Measurements from ENCODE around the gene CFAP77. TPM values are rescaled to one million over a fixed set of nuclear protein-coding genes. Genes with fewer than 3 reads are reported as not detected.

CFAP77 gene
- total RNA-seq, 1 donor from 2014 or later = not detected

DNA sequence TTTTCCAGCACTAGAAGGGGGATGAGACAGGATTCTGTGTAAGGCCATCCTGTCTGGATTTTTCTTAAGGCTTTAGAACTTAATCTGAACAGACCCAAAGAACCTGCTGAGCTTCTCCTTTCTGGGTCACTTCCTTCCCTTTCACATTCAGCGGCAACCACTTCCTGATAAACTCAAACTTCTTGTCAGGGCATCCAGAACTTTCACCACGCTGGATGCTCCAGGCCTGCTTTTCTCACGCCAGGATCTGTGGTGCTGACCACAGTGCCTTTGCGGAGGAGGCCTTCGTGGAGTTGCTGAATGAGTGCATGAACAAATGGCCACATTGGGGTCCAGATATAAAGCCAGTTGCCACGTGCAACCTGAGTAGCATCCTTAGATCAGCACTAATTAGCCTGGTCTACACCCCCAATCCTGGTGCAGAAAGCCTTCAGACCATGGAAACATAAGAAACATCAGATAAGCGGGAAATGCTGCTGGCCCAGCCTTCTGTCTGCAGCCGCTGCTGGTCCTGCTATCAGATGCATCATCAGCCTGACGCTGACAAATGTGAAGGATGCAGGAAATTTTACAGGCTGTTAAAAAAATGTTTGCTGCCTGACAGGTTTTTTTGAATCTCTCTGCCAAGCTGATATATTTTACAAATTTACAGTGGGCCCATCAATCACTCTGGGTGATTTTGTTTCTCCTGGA, 97.1 kb downstream of the CFAP77 start:
- intact Hi-C loops (cut with micrococcal nuclease) = loop anchor here (2.0 to 5.0 kb wide), 2 partner anchors 95 to 294 kb away; partner anchors contain the start of gene CFAP77
- no peaks in the 10 kb centered on the region for H3K36me3 Mint-ChIP-seq (ENCODE audit: low read depth)
- no peak overlapping the region for H3K4me3 Mint-ChIP-seq (ENCODE audit: low read depth)
- peaks cover 4% of the 10 kb centered on the region for H3K27me3 Mint-ChIP-seq (ENCODE audit: low read depth)
- H3K9me3 Mint-ChIP-seq = no peaks in the 10 kb centered on the region
- no peak for DNase-seq (ENCODE audit: low spot score)
- H3K4me1 Mint-ChIP-seq (ENCODE audit: low read depth) = peaks cover 8% of the 10 kb centered on the region
- no peak overlapping the region for H3K27ac Mint-ChIP-seq

DNA sequence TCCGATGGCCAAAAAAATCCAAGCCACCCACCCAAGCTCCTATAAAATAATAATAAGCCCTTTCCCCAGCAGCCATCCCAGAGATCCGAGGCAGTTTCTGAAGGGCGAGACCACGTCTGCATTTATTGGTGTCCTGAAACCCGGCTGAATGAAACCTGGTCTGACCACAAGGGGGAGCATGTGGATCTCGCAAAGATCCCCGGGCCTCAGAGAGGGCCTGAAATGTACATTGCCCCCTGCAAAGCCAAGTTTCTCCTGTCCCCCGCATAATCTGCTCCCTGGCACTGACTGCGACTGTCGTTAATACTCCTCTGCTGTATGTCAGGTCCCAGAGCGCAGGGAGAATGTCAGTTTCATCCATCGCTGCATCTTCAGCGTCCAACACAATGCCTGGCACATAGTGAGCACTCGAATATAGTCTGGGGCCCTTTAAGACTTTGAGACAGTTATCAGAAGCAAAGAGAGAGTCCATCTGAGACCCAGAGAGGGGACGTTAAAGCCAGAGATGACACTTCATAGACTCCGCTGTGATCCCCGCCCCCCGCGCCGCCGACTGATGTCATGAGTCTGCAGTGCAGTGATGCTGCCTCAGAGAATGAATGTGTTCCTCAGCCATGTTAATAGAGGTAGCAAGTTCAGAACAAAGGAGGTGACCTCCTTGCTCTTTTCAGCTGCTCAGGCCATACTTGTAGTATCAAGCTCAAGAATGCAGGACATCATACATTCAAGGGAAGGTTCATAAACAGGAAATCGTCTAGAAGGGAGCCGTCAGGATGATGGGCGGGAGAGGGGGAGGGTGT, 97.9 kb downstream of the CFAP77 start:
- intact Hi-C loops (cut with micrococcal nuclease) = loop anchor here (2.0 to 5.0 kb wide), 2 partner anchors 96 to 293 kb away; partner anchors contain the start of gene CFAP77
- Mint-ChIP-seq H3K27ac (no peak overlapping the region), H3K4me1 (ENCODE audit: low read depth) (peaks cover 8% of the 10 kb centered on the region), H3K4me3 (ENCODE audit: low read depth) (no peak overlapping the region), H3K9me3 (no peaks in the 10 kb centered on the region), H3K27me3 (ENCODE audit: low read depth) (peaks cover 4% of the 10 kb centered on the region), H3K36me3 (ENCODE audit: low read depth) (no peaks in the 10 kb centered on the region)
- DNase-seq (ENCODE audit: low spot score) = peak; percentile 48

DNA sequence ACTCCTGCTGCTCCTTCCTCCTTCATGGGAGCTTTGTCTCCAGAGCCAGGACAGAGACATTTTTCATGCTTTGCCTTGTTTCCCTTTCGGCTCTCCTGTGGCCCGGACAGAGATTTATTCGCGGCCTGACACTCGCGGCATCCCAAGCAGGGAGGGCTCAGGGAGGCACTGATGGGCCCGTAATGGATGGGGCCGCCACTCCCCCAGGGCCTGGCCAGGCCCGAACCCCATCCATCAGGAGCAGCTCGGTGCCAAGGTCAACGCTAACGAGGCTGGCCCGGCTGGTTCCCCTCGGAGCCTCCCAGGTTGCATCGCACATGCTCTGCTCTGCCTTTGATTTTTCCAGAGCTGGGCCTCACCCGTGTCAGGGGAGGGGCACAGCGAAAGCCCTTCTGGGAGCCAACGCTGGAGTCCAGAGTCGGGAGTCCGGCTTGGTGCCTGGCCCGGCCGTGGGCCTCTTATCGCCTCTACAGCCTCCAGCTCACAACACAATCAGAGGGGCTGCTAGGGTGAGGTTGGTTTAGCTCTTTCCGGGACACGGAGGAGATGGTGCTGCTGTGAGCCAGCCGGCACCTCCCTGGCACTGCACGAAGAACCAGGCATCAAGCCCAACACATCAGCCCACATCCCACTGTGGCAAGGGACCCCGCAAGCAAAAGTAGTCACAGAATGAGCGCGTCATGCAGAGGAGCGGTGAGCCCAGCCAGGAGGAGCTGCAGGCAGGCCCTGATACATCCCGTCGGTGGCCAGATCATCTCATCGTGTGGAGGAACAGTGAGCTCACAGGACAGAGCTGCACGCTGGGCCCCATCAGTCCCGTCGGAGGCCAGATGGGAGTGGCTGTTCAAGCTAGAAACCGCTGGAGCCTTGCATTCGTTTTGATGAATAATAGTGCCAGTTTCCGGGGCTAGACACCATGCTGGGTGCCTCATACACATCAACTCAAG, 100.2 kb downstream of the CFAP77 start:
- Mint-ChIP-seq H3K27me3 (ENCODE audit: low read depth) (peaks cover 4% of the 10 kb centered on the region), H3K36me3 (ENCODE audit: low read depth) (no peaks in the 10 kb centered on the region), H3K27ac (no peak overlapping the region), H3K9me3 (no peaks in the 10 kb centered on the region), H3K4me1 (ENCODE audit: low read depth) (peaks cover 8% of the 10 kb centered on the region), H3K4me3 (ENCODE audit: low read depth) (no peak overlapping the region)
- intact Hi-C loops (cut with micrococcal nuclease) = loop anchor here (5.0 kb wide), 1 partner anchor 98 kb away; the partner anchor contains the start of gene CFAP77
- no peak for DNase-seq (ENCODE audit: low spot score)

DNA sequence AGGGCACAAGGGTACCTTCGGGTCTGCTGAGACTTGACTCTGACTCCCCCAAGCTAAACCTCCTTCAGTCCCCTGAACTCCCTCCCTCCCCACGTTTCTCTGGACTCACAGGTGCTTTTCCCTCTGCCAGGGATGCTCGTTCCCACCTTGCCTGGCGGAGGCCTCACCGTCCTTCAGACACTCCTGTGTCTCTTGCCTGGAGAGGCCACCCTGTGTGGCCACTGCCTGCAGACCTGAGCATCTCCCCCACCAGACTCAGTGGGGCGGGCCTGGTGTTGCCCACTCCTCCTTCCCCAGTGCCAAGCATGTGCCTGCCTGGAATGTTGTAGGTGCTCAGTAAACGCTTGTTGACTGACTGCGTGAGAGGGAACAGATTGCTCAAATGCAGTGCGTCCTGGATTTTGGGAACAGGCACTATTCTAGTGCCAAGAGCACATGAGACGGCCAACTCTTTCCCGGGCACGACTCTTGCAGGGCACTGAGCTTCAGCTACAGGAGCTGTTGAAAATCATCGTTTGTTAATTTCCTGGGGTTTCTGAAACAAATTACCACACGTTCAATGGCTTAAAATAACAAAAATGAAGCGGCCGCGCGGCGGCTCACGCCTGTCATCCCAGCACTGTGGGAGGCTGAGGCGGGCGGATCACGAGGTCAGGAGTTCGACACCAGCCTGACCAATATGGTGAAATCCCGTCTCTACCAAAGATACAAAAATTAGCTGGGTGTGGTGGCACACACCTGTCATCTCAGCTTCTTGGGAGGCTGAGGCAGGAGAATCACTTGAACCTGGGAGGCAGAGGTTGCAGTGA, 101.4 kb downstream of the CFAP77 start:
- peaks cover 6% of the 10 kb centered on the region for H3K27me3 Mint-ChIP-seq (ENCODE audit: low read depth)
- no peak overlapping the region for H3K4me3 Mint-ChIP-seq (ENCODE audit: low read depth)
- no peaks in the 10 kb centered on the region for H3K36me3 Mint-ChIP-seq (ENCODE audit: low read depth)
- DNase-seq (ENCODE audit: low spot score) = no peak
- no peaks in the 10 kb centered on the region for H3K9me3 Mint-ChIP-seq
- intact Hi-C loops (cut with micrococcal nuclease) = no loop called here
- H3K4me1 Mint-ChIP-seq (ENCODE audit: low read depth) = peaks cover 8% of the 10 kb centered on the region
- no peak overlapping the region for H3K27ac Mint-ChIP-seq

DNA sequence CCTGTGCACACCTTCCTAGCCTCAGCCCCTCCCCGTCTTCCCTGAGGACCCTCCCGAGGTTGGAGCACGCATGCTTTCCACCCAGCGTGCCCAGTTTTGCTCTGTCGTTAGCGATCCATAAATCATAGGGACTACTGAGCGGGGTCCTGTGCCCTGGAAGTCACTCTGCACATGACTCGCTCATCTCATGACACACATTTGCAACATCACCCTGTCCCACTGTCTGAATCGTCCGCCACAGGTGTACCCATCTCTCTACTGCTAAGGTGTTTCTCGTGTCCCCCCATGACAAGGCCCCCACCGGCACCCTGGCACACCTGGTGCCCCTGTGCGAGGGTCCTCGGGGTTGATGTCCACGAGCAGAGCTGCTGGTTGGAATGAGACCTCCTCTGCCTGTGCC, 103.4 kb downstream of the CFAP77 start:
- Mint-ChIP-seq H3K9me3 (no peaks in the 10 kb centered on the region), H3K36me3 (ENCODE audit: low read depth) (no peaks in the 10 kb centered on the region), H3K4me3 (ENCODE audit: low read depth) (no peak overlapping the region), H3K27ac (no peak overlapping the region), H3K27me3 (ENCODE audit: low read depth) (peaks cover 2% of the 10 kb centered on the region), H3K4me1 (ENCODE audit: low read depth) (no peaks in the 10 kb centered on the region)
- intact Hi-C loops (cut with micrococcal nuclease) = no loop called here
- no peak for DNase-seq (ENCODE audit: low spot score)

DNA sequence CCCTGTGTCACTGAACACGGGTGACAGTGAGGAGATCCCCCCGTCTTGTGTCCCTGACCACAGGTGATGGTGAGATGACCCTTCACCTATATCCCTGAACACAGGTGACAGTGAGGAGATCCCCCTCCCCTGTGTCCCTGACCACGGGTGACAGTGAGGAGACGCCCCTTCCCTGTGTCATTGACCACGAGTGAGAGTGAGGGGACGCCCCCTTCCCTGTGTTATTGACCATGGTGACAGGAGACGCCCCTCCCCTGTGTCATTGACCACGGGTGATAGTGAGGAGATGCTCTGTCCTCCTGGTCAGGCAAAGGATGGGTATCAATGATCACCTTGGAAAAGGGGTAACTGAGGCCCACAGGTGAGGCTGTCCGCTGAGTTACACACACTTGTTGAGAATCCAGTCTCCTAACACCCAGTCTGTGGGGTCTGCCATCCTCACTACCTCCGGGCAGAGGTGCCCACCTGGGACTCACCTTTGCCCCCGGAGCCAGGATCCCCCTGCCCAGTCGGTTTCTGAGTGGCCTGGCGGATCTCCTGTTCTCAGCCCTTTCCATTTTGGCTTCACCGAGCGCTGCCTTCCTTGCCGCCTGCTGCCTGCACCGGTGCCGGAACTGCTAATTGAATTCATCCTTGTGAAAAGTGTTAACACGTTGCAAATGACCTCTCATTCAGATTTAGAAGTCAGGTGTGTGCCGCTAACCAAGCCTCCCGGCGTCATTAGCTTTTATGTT, 104.2 kb downstream of the CFAP77 start:
- Mint-ChIP-seq H3K4me1 (ENCODE audit: low read depth) (no peaks in the 10 kb centered on the region), H3K36me3 (ENCODE audit: low read depth) (no peaks in the 10 kb centered on the region), H3K4me3 (ENCODE audit: low read depth) (no peak overlapping the region), H3K27me3 (ENCODE audit: low read depth) (peaks cover 2% of the 10 kb centered on the region), H3K9me3 (no peaks in the 10 kb centered on the region), H3K27ac (no peak overlapping the region)
- intact Hi-C loops (cut with micrococcal nuclease) = no loop called here
- DNase-seq (ENCODE audit: low spot score) = no peak

DNA sequence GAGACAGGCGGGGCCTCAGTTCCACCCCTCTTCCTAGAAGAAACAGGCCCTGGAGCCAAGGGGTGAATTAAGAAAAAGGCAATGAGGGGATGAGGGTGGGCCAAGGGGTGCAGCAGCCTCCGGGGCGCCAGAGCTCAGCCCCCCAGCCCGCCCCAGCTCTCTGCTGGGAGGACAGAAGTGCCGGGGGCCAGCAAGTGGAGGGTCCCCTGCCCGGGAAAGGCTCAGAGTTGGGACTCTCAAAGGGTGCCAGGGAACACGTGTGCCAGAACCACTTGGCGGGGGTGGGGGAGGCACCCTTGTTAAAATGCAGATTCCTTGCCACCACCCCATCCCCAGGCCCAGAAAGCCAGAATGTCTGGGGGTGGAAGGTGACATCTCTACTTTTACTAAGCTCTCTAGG, 104.8 kb downstream of the CFAP77 start:
- Mint-ChIP-seq H3K4me3 (ENCODE audit: low read depth) (no peak overlapping the region), H3K4me1 (ENCODE audit: low read depth) (no peaks in the 10 kb centered on the region), H3K36me3 (ENCODE audit: low read depth) (no peaks in the 10 kb centered on the region), H3K9me3 (no peaks in the 10 kb centered on the region), H3K27me3 (ENCODE audit: low read depth) (peaks cover 2% of the 10 kb centered on the region), H3K27ac (no peak overlapping the region)
- no peak for DNase-seq (ENCODE audit: low spot score)
- intact Hi-C loops (cut with micrococcal nuclease) = no loop called here

DNA sequence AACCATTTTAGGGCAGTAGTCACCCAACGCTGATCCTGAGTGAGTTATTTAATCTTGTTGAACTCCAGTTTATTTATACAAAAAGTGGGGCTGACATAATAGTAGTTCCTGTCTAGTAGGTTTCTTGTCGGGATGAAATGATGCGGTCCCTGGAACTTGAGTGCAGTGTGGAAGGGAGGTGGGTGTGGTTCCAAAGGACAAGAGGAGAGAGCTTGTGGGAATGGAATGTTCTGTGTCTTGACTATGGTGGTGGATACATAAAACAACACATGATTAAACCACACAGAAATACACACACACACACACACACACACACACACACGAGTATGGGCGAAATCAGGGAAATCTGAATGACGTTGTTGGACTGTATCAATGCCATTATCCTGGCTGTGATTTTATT, 106.3 kb downstream of the CFAP77 start:
- no peaks in the 10 kb centered on the region for H3K9me3 Mint-ChIP-seq
- no peak overlapping the region for H3K4me3 Mint-ChIP-seq (ENCODE audit: low read depth)

DNA sequence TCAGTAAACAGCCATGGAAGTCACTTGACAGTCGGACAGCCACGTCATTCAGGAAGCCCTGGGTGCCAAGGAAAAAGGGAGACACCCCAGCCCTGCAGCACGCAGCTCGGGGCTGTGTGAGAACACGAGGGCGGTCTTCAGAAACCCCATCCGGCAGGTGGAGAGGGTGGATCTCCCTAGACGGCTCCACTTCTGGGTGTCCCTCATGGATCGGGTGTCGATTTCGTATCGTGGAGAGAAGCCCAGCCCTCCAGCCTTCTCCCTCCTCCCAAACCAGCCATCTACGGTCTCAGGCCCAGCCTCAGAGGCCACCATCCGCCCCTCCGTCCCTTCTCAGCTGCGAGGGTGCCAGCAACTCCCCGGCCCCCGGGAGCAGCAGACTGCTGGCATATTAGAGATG, 106.9 kb downstream of the CFAP77 start:
- H3K27me3 Mint-ChIP-seq (ENCODE audit: low read depth) = peaks cover 2% of the 10 kb centered on the region
- DNase-seq (ENCODE audit: low spot score) = no peak
- no peaks in the 10 kb centered on the region for H3K4me1 Mint-ChIP-seq (ENCODE audit: low read depth)
- no peaks in the 10 kb centered on the region for H3K9me3 Mint-ChIP-seq
- H3K27ac Mint-ChIP-seq = no peak overlapping the region
- intact Hi-C loops (cut with micrococcal nuclease) = no loop called here
- H3K4me3 Mint-ChIP-seq (ENCODE audit: low read depth) = no peak overlapping the region
- no peaks in the 10 kb centered on the region for H3K36me3 Mint-ChIP-seq (ENCODE audit: low read depth)

More for the DNA sequence above, 106.3 kb downstream of the CFAP77 start:
- Mint-ChIP-seq H3K27me3 (ENCODE audit: low read depth) (peaks cover 2% of the 10 kb centered on the region), H3K36me3 (ENCODE audit: low read depth) (no peaks in the 10 kb centered on the region), H3K27ac (no peak overlapping the region), H3K4me1 (ENCODE audit: low read depth) (no peaks in the 10 kb centered on the region)
- DNase-seq (ENCODE audit: low spot score) = no peak
- intact Hi-C loops (cut with micrococcal nuclease) = no loop called here

DNA sequence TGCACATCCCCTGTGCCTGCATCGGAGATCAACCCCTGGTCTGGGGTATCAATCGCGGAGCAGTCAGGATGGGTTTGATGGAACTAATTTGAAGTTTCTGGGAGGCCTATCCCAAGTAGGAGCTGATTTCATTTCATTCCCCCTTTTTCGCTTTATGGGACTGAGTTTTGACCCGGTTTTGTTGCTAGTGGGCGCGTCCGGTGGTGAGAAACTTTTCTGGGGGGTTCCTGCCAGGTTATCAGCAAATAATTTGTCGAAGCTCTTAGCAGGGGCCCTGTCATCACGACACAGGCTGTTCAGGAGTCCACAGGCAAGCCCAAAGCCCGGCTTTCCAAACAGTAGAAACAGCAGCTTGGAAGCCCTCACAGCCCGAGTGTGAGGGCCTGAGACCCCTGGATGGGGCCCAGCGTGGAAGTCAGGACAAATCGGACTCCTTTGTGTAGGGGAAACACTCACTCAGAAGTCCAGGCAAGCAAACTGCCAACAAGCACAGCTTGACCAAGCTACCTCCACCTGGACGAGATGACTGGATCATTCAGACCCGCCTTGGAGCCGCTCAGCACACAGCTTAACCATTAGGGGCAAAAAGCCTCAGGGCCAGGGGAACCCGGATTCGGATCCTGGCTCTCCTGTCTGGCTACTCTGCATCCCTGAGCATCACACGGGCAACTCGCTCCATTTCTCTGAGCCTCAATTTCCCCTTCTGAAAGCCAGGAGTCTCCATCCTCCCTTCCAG, 108.0 kb downstream of the CFAP77 start:
- Mint-ChIP-seq H3K4me1 (ENCODE audit: low read depth) (no peaks in the 10 kb centered on the region), H3K4me3 (ENCODE audit: low read depth) (no peak overlapping the region), H3K36me3 (ENCODE audit: low read depth) (no peaks in the 10 kb centered on the region), H3K27me3 (ENCODE audit: low read depth) (peaks cover 2% of the 10 kb centered on the region), H3K27ac (no peak overlapping the region), H3K9me3 (no peaks in the 10 kb centered on the region)
- intact Hi-C loops (cut with micrococcal nuclease) = no loop called here
- DNase-seq (ENCODE audit: low spot score) = no peak

DNA sequence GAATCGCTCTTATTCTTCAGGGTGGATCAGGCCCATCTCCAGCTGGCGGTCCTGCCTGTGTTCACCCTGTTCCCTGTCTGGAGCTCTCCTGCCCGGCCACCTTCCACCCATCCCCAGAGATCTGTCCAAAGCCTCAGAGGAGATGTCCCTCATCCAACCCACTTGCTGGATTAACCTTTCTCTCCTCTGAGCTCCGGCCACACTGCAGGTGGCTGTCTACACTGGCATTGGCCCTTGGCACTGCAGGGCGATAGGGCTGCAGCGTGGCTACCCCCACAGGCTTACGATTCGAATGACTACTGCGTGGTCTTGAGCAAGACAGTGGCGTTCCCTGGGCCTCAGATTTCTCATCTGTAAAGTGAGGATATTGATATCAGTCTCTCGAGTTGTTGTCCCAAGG, 108.6 kb downstream of the CFAP77 start:
- Mint-ChIP-seq H3K9me3 (no peaks in the 10 kb centered on the region), H3K27ac (no peak overlapping the region), H3K4me3 (ENCODE audit: low read depth) (no peak overlapping the region), H3K4me1 (ENCODE audit: low read depth) (no peaks in the 10 kb centered on the region), H3K27me3 (ENCODE audit: low read depth) (peaks cover 2% of the 10 kb centered on the region), H3K36me3 (ENCODE audit: low read depth) (no peaks in the 10 kb centered on the region)
- DNase-seq (ENCODE audit: low spot score) = no peak
- intact Hi-C loops (cut with micrococcal nuclease) = no loop called here

Data from activated T-helper 2 cell treated with anti-CD3 and anti-CD28 coated beads, Interferon-gamma antibody, Interleukin-2, Interleukin-4, amounts not matched to agents 10 μg/mL and 5 μg/mL and 100 μg/mL, durations not matched to agents 14 hours and 24 hours and 36 hours (primary cell).